Right lobe of liver (tissue), 4 donors: ENCODE measurements around the gene DYNLT2.

Experiments used
- POLR2A ChIP-seq: fragments of 450-650 bp; IDR thresholded peaks from one replicate; pipeline ENCODE4 v1.6.1; 2017; ENCODE audit warnings: antibody characterized with exemption, mild to moderate bottlenecking
- TF ChIP-seq, protein P1 (sequence below), 4 donors: fragments of 200-600 bp in 3 of 4; fragments of 450-650 bp in 1 of 4; IDR thresholded peaks; one replicate each; pipeline versions ENCODE4 v1.5.1 to v1.8.0; 2016 to 2022; ENCODE audit warnings: antibody characterized with exemption in 4 of 4, mild to moderate bottlenecking in 2 of 4
- donor health status: DM: no; HTN: no; CAD: no.
- donor health status: DM: no; HTN: no; CAD: no.
- donor health status: DM: no; HTN: yes; CAD: no.

DNA sequence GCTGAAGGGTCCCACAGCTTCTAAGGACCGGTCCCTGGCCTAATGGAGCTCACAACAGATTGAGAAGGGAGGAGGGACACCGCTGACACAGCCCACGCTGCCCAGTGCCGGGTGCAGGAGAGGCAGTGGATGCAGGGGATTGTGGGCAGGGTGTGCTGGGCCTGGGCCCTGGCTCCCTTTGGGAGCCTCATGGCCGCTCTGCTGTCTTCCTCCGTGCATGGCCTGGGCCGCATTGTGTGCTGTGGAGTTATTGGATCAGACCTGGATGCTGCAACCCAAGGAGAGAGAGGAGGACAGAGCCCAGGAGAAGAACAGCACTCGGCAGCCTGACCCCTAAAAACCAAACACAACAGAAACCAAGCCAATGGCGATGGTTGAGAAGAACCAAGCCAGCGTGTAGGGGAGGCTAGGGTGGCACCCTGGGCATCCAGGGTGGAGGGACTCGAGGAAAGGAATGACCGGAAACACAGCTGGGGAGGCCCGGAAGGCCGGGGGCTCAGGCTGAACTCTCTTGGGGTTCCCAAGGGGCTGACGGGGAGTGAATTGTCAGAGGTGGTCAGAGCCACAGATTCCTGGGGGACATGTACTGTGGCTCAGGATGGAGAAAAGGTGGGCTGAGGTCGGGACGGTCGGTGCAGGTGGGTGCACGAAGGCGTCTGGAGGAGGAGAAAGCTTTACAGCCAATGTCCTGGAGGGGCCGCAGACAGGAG lies 41.1 kb upstream of the DYNLT2 start:
- TF ChIP-seq POLR2A, result no peak
- TF ChIP-seq, protein P1, sequence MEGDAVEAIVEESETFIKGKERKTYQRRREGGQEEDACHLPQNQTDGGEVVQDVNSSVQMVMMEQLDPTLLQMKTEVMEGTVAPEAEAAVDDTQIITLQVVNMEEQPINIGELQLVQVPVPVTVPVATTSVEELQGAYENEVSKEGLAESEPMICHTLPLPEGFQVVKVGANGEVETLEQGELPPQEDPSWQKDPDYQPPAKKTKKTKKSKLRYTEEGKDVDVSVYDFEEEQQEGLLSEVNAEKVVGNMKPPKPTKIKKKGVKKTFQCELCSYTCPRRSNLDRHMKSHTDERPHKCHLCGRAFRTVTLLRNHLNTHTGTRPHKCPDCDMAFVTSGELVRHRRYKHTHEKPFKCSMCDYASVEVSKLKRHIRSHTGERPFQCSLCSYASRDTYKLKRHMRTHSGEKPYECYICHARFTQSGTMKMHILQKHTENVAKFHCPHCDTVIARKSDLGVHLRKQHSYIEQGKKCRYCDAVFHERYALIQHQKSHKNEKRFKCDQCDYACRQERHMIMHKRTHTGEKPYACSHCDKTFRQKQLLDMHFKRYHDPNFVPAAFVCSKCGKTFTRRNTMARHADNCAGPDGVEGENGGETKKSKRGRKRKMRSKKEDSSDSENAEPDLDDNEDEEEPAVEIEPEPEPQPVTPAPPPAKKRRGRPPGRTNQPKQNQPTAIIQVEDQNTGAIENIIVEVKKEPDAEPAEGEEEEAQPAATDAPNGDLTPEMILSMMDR (IDR thresholded peaks at IDR 0.05), result no peak
